SKM-1 (cell line): ENCODE measurements around the gene WASHC4.
A peak's percentile ranks its signal among the peaks of the same experiment; 100 is the strongest.

ENCODE experiments used
- DNase-seq: peaks from one replicate; lab custom pipeline; 2025; ENCODE audit not compliant: unreplicated experiment; lab: John Stamatoyannopoulos, UW

Gene WASHC4

GRCh38 chr12:105107494-105108371, at the start of gene WASHC4:
WASHC4 (plus strand) TSS chr12:105107731; CDS start chr12:105107801, 70 bp downstream.
- DNase-seq: peak; percentile 50

GRCh38 chr12:105060715-105061378, 46.7 kb upstream of the WASHC4 start:
- no peak for DNase-seq

GRCh38 chr12:105064564-105065178, 42.9 kb upstream of the WASHC4 start:
- DNase-seq: no peak

- DNase-seq: no peak
Measured at GRCh38 chr12:105067511-105068031, 40.0 kb upstream of the WASHC4 start.

GRCh38 chr12:105069936-105070702, 37.4 kb upstream of the WASHC4 start:
- DNase-seq: no peak

- no peak for DNase-seq
Measured at GRCh38 chr12:105071981-105072380, 35.5 kb upstream of the WASHC4 start.

GRCh38 chr12:105072888-105073488, 34.5 kb upstream of the WASHC4 start:
- no peak for DNase-seq

- DNase-seq: no peak
Measured at GRCh38 chr12:105076098-105076497, 31.4 kb upstream of the WASHC4 start.

- DNase-seq: no peak
Measured at GRCh38 chr12:105076913-105077312, 30.6 kb upstream of the WASHC4 start.

GRCh38 chr12:105077435-105077834, 30.1 kb upstream of the WASHC4 start:
- DNase-seq: no peak

GRCh38 chr12:105078712-105079570, 28.6 kb upstream of the WASHC4 start:
- DNase-seq: no peak

- DNase-seq: no peak
Measured at GRCh38 chr12:105083031-105083430, 24.5 kb upstream of the WASHC4 start.

GRCh38 chr12:105083551-105084105, 23.9 kb upstream of the WASHC4 start:
- DNase-seq: no peak

- peak; percentile 2 for DNase-seq
Measured at GRCh38 chr12:105084251-105085250, 23.0 kb upstream of the WASHC4 start, which contains the start of gene ALDH1L2. ALDH1L2 (minus strand) TSS chr12:105084458; CDS start chr12:105084436, 22 bp downstream.

GRCh38 chr12:105085501-105085900, 22.0 kb upstream of the WASHC4 start:
- DNase-seq: no peak

GRCh38 chr12:105089817-105090216, 17.7 kb upstream of the WASHC4 start:
- no peak for DNase-seq

- DNase-seq: no peak
Measured at GRCh38 chr12:105090361-105090760, 17.2 kb upstream of the WASHC4 start.
